ENCODE data around the gene POU2F2.

POU2F2 gene

GRCh38 chr19:42152910-42153671 is 20.8 kb upstream of the POU2F2 start:
- DNase-seq (ENCODE audit: low spot score in 2 of 2) = no peak
- Mint-ChIP-seq H3K36me3 (ENCODE audit: insufficient read depth) (peaks cover 5% of the 10 kb centered on the region), H3K9me3 (no peaks in the 10 kb centered on the region), H3K4me1 (peaks cover 38% of the 10 kb centered on the region), H3K27ac (ENCODE audit: low read depth) (peak overlapping the region; percentile 29), H3K4me3 (no peak overlapping the region), H3K27me3 (no peaks in the 10 kb centered on the region)
- no peak for ATAC-seq (replicated peaks; ENCODE audit: extremely low read depth, poor library complexity, severe bottlenecking)

GRCh38 chr19:42151782-42152684 is 19.8 kb upstream of the POU2F2 start:
- peaks cover 5% of the 10 kb centered on the region for H3K36me3 Mint-ChIP-seq (ENCODE audit: insufficient read depth)
- ATAC-seq (replicated peaks; ENCODE audit: extremely low read depth, poor library complexity, severe bottlenecking) = no peak
- no peaks in the 10 kb centered on the region for H3K27me3 Mint-ChIP-seq
- no peaks in the 10 kb centered on the region for H3K9me3 Mint-ChIP-seq
- no peak for DNase-seq (ENCODE audit: low spot score in 2 of 2)
- H3K27ac Mint-ChIP-seq (ENCODE audit: low read depth) = no peak overlapping the region
- peaks cover 42% of the 10 kb centered on the region for H3K4me1 Mint-ChIP-seq
- no peak overlapping the region for H3K4me3 Mint-ChIP-seq

- no peak overlapping the region for H3K27ac Mint-ChIP-seq (ENCODE audit: low read depth)
- peaks cover 44% of the 10 kb centered on the region for H3K4me1 Mint-ChIP-seq
- ATAC-seq (replicated peaks; ENCODE audit: extremely low read depth, poor library complexity, severe bottlenecking) = no peak
- peaks cover 5% of the 10 kb centered on the region for H3K36me3 Mint-ChIP-seq (ENCODE audit: insufficient read depth)
- no peak overlapping the region for H3K4me3 Mint-ChIP-seq
- no peaks in the 10 kb centered on the region for H3K27me3 Mint-ChIP-seq
- H3K9me3 Mint-ChIP-seq = no peaks in the 10 kb centered on the region
- no peak for DNase-seq (ENCODE audit: low spot score in 2 of 2)
These were observed 18.7 kb upstream of the POU2F2 start for GRCh38 chr19:42150911-42151361.

GRCh38 chr19:42150364-42150763 is 18.1 kb upstream of the POU2F2 start:
- no peaks in the 10 kb centered on the region for H3K27me3 Mint-ChIP-seq
- no peak for ATAC-seq (replicated peaks; ENCODE audit: extremely low read depth, poor library complexity, severe bottlenecking)
- DNase-seq (ENCODE audit: low spot score in 2 of 2) = no peak
- peaks cover 3% of the 10 kb centered on the region for H3K36me3 Mint-ChIP-seq (ENCODE audit: insufficient read depth)
- H3K4me1 Mint-ChIP-seq = peaks cover 40% of the 10 kb centered on the region
- H3K9me3 Mint-ChIP-seq = no peaks in the 10 kb centered on the region
- H3K4me3 Mint-ChIP-seq = no peak overlapping the region
- H3K27ac Mint-ChIP-seq (ENCODE audit: low read depth) = no peak overlapping the region

GRCh38 chr19:42149447-42150202 is 17.4 kb upstream of the POU2F2 start:
- Mint-ChIP-seq H3K27ac (ENCODE audit: low read depth) (no peak overlapping the region), H3K9me3 (no peaks in the 10 kb centered on the region), H3K4me3 (no peak overlapping the region), H3K27me3 (no peaks in the 10 kb centered on the region), H3K36me3 (ENCODE audit: insufficient read depth) (peaks cover 3% of the 10 kb centered on the region), H3K4me1 (peaks cover 33% of the 10 kb centered on the region)
- ATAC-seq (replicated peaks; ENCODE audit: extremely low read depth, poor library complexity, severe bottlenecking) (no peak), DNase-seq (ENCODE audit: low spot score in 2 of 2) (no peak)

GRCh38 chr19:42148266-42148665 is 16.0 kb upstream of the POU2F2 start:
- Mint-ChIP-seq H3K27ac (ENCODE audit: low read depth) (no peak overlapping the region), H3K36me3 (ENCODE audit: insufficient read depth) (peaks cover 1% of the 10 kb centered on the region), H3K9me3 (no peaks in the 10 kb centered on the region), H3K4me1 (peaks cover 33% of the 10 kb centered on the region), H3K27me3 (no peaks in the 10 kb centered on the region), H3K4me3 (no peak overlapping the region)
- DNase-seq (ENCODE audit: low spot score in 2 of 2) = no peak
- peak; percentile 91 for ATAC-seq (replicated peaks; ENCODE audit: extremely low read depth, poor library complexity, severe bottlenecking)

- no peak overlapping the region for H3K27ac Mint-ChIP-seq (ENCODE audit: low read depth)
These were observed 11.3 kb upstream of the POU2F2 start for GRCh38 chr19:42143341-42144234.

GRCh38 chr19:42140125-42140754 is 8.0 kb upstream of the POU2F2 start:
- no peak overlapping the region for H3K4me3 Mint-ChIP-seq
- peaks cover 26% of the 10 kb centered on the region for H3K4me1 Mint-ChIP-seq
- peak overlapping the region; percentile 27 for H3K27ac Mint-ChIP-seq (ENCODE audit: low read depth)
- no peaks in the 10 kb centered on the region for H3K9me3 Mint-ChIP-seq
- H3K27me3 Mint-ChIP-seq = no peaks in the 10 kb centered on the region
- DNase-seq (ENCODE audit: low spot score in 2 of 2) (no peak), ATAC-seq (replicated peaks; ENCODE audit: extremely low read depth, poor library complexity, severe bottlenecking) (no peak)
- H3K36me3 Mint-ChIP-seq (ENCODE audit: insufficient read depth) = peaks cover 3% of the 10 kb centered on the region

More at GRCh38 chr19:42143341-42144234, 11.3 kb upstream of the POU2F2 start:
- Mint-ChIP-seq H3K9me3 (no peaks in the 10 kb centered on the region), H3K4me3 (no peak overlapping the region), H3K4me1 (peaks cover 30% of the 10 kb centered on the region), H3K27me3 (no peaks in the 10 kb centered on the region), H3K36me3 (ENCODE audit: insufficient read depth) (peaks cover 2% of the 10 kb centered on the region)
- no peak for DNase-seq (ENCODE audit: low spot score in 2 of 2)
- no peak for ATAC-seq (replicated peaks; ENCODE audit: extremely low read depth, poor library complexity, severe bottlenecking)

GRCh38 chr19:42134535-42135070 is 2.4 kb upstream of the POU2F2 start:
- peaks cover 9% of the 10 kb centered on the region for H3K36me3 Mint-ChIP-seq (ENCODE audit: insufficient read depth)
- ATAC-seq (replicated peaks; ENCODE audit: extremely low read depth, poor library complexity, severe bottlenecking) = no peak
- no peaks in the 10 kb centered on the region for H3K9me3 Mint-ChIP-seq
- no peak overlapping the region for H3K4me3 Mint-ChIP-seq
- H3K27me3 Mint-ChIP-seq = no peaks in the 10 kb centered on the region
- no peak for DNase-seq (ENCODE audit: low spot score in 2 of 2)
- H3K27ac Mint-ChIP-seq (ENCODE audit: low read depth) = peak overlapping the region; percentile 17
- peaks cover 50% of the 10 kb centered on the region for H3K4me1 Mint-ChIP-seq

GRCh38 chr19:42132851-42133528 is 744 bp upstream of the POU2F2 start:
- Mint-ChIP-seq H3K27ac (ENCODE audit: low read depth) (peak overlapping the region; percentile 26), H3K4me1 (peaks cover 54% of the 10 kb centered on the region)

More at GRCh38 chr19:42132851-42133528, 744 bp upstream of the POU2F2 start:
- H3K9me3 Mint-ChIP-seq = no peaks in the 10 kb centered on the region
- DNase-seq (ENCODE audit: low spot score in 2 of 2) (peak; percentile 75 to 85), ATAC-seq (replicated peaks; ENCODE audit: extremely low read depth, poor library complexity, severe bottlenecking) (peak; percentile 63)
- H3K27me3 Mint-ChIP-seq = no peaks in the 10 kb centered on the region
- peak overlapping the region; percentile 74 for H3K4me3 Mint-ChIP-seq
- H3K36me3 Mint-ChIP-seq (ENCODE audit: insufficient read depth) = peaks cover 12% of the 10 kb centered on the region
